AG09309 (cell line): ENCODE data around the gene USP13.

Source experiments
- DNase-seq: peaks from one replicate; pipeline ENCODE4 v3.0.0-alpha.2; 2010; ENCODE audit warnings: low read depth
- H3K4me3 ChIP-seq: 2 replicates; pipeline ENCODE4 v1.5.1; 2011; ENCODE audit warnings: mild to moderate bottlenecking, low read depth, low read length, moderate library complexity; ENCODE audit not compliant: control insufficient read depth
- CTCF ChIP-seq: IDR thresholded peaks from 2 replicates; pipeline ENCODE4 v1.5.1; 2011; ENCODE audit warnings: mild to moderate bottlenecking, low read depth, low read length, inconsistent platforms; ENCODE audit not compliant: insufficient read depth, control insufficient read depth; ENCODE audit errors: missing control alignments

The USP13 gene

GRCh38 chr3:179738998-179739397, 86.2 kb downstream of the USP13 start:
- no peak for DNase-seq
- no peak overlapping the region for H3K4me3 ChIP-seq
- TF ChIP-seq CTCF: no peak

DNA sequence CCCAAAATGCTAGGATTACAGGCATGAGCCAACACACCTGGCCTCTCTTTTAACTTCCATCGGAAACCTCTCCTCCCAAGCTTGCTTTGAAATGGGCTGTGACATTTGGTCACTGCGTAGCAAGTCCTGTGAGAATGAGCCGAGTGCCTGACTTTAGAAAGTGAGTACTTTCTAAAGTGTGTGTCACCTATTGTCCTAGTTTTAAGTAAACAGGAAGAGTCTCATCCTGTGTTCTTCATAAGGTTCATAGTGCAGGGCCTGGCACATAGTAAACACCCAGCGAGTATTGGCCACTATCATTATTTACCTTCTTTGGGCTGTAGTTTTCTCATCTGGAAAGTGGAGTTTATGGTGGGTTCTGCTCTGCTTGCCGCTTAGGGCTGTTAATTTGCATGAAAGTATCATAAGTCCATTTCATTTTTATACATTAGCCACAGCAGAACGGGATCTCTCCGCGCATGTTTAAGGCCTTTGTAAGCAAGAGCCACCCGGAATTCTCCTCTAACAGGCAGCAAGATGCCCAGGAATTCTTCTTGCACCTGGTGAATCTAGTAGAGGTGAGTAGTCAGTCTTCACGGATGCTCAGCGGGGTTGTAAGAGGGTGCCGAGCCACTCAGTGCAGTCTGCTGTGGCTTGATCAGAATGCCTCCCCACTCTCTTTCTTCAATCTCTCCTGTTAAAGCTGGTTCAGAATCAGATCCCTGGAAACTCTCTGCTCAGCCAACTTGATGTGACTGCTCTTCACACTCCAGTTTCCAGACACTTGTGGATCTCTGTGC, 87.2 kb downstream of the USP13 start:
- no peak overlapping the region for H3K4me3 ChIP-seq
- no peak for TF ChIP-seq CTCF
- no peak for DNase-seq

- TF ChIP-seq CTCF: no peak
- DNase-seq: no peak
- no peak overlapping the region for H3K4me3 ChIP-seq
These were observed 91.1 kb downstream of the USP13 start for GRCh38 chr3:179743913-179744312.

- no peak for DNase-seq
- no peak for TF ChIP-seq CTCF
- H3K4me3 ChIP-seq: no peak overlapping the region
These were observed 91.8 kb downstream of the USP13 start for GRCh38 chr3:179744667-179745066.

GRCh38 chr3:179745079-179745478, 92.2 kb downstream of the USP13 start:
- TF ChIP-seq CTCF: no peak
- no peak for DNase-seq

DNA sequence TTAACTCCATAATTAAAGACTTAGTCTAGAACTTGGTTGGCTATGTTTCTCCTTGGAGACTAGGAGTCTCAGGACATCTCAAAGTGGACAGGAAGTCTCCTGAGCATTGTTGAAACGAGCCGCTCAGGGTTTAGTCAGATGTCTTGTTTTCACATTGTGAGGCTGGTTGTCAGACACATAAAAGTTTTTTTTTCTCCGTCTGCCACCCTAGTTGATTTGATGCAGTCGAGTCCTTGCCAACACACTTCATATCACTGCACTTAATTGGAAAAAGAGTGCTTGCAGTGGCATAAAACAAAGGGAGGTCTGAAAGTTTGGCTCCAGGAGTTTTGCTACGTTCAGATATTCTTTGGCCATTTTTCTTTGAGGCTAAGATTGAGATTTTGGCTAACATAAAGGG, 92.9 kb downstream of the USP13 start:
- no peak overlapping the region for H3K4me3 ChIP-seq
- no peak for DNase-seq
- TF ChIP-seq CTCF: no peak

More at GRCh38 chr3:179745079-179745478, 92.2 kb downstream of the USP13 start:
- no peak overlapping the region for H3K4me3 ChIP-seq
